ENCODE data around the gene MARF1. TPM values are rescaled to one million over a fixed set of nuclear protein-coding genes. Genes with fewer than 3 reads are reported as not detected.
A peak's percentile ranks its signal among the peaks of the same experiment; 100 is the strongest.
"Not testable (repeated sequence)": the region's sequence is repeated elsewhere in the genome, so short reads cannot be mapped to it uniquely, and the experiment has no call there.

The MARF1 gene
- total RNA-seq, 1 experiment from 2014 or later = 68.1 TPM

GRCh38 chr16:15650698-15651171 lies 7.8 kb upstream of the MARF1 start:
- Histone ChIP-seq H3K4me2 (peak overlapping the region; percentile 98), H3K4me3 (peak overlapping the region; percentile 85), H3K4me1 (replicated peaks; ENCODE audit: insufficient read depth) (peaks cover 14% of the 10 kb centered on the region; the same call in 1 of the 2 replicates), H3K79me2 (ENCODE audit: low read depth) (peaks cover 52% of the 10 kb centered on the region), H3K36me3 (ENCODE audit: low read depth) (no peaks in the 10 kb centered on the region), H2AFZ (peak overlapping the region; percentile 93), H3K27me3 (ENCODE audit: insufficient read depth, low read depth) (no peaks in the 10 kb centered on the region), H3K9me2 (ENCODE audit: insufficient read depth) (no peaks in the 10 kb centered on the region), H4K20me1 (ENCODE audit: insufficient read depth) (no peaks in the 10 kb centered on the region; the same call in 1 of the 2 replicates), H3K27ac (no peak overlapping the region), H3K9me3 (ENCODE audit: insufficient read depth, low read depth) (no peaks in the 10 kb centered on the region), H3F3A (ENCODE audit: insufficient read depth, low read depth) (peaks cover 10% of the 10 kb centered on the region; the same call in 1 of the 2 replicates)
- TF ChIP-seq EZH2 (IDR thresholded peaks at IDR 0.05; ENCODE audit: low read depth) = no peak
- TF ChIP-seq CTCF (conservative IDR thresholded peaks at IDR 0.05) = no peak
- DNase-seq = peak in 1 of 2 experiments; percentile 19
- intact Hi-C loops (cut with micrococcal nuclease; ENCODE audit: unreplicated experiment) = no loop called here
- BruUV-seq (replicated peaks) = TSS peak; percentile 26
- ChIA-PET CTCF (no interaction called here), POLR2A (ENCODE audit: unreplicated experiment) (no interaction called here)

- H3K9me3 ChIP-seq (ENCODE audit: insufficient read depth, low read depth) = no peaks in the 10 kb centered on the region
- H4K20me1 ChIP-seq (ENCODE audit: insufficient read depth) = no peaks in the 10 kb centered on the region; the same call in 1 of the 2 replicates
- H3K4me1 ChIP-seq (replicated peaks; ENCODE audit: insufficient read depth) = peaks cover 17% of the 10 kb centered on the region; the same call in 1 of the 2 replicates
- H3K9me2 ChIP-seq (ENCODE audit: insufficient read depth) = no peaks in the 10 kb centered on the region
- no peaks in the 10 kb centered on the region for H3K36me3 ChIP-seq (ENCODE audit: low read depth)
- H3K4me3 ChIP-seq = peak within 1 kb of the TSS; percentile 85
- DNase-seq = peak; percentile 77 to 92
- peaks cover 50% of the 10 kb centered on the region for H3K79me2 ChIP-seq (ENCODE audit: low read depth)
- no TSS peak for BruUV-seq (replicated peaks)
- POLR2A ChIA-PET (ENCODE audit: unreplicated experiment) = no interaction called here
- peak within 1 kb of the TSS; percentile 93 for H2AFZ ChIP-seq
- no peak within 1 kb of the TSS for H3K27ac ChIP-seq
- intact Hi-C loops (cut with micrococcal nuclease; ENCODE audit: unreplicated experiment) = no loop called here
- TF ChIP-seq CTCF (conservative IDR thresholded peaks at IDR 0.05) (no peak), EZH2 (IDR thresholded peaks at IDR 0.05; ENCODE audit: low read depth) (no peak)
- H3K4me2 ChIP-seq = peak within 1 kb of the TSS; percentile 98
- H3F3A ChIP-seq (ENCODE audit: insufficient read depth, low read depth) = peaks cover 16% of the 10 kb centered on the region; the same call in 1 of the 2 replicates
- CTCF ChIA-PET = no interaction called here
- no peaks in the 10 kb centered on the region for H3K27me3 ChIP-seq (ENCODE audit: insufficient read depth, low read depth)
These were observed 7.2 kb upstream of the MARF1 start, which contains the start of gene NDE1 for GRCh38 chr16:15650019-15650697. Gene NDE1 (plus strand): TSS chr16:15650245. CDS start chr16:15664779, 14,534 bp downstream.

GRCh38 chr16:15649727-15650018 lies 6.7 kb upstream of the MARF1 start:
- TF ChIP-seq EZH2 (IDR thresholded peaks at IDR 0.05; ENCODE audit: low read depth) = no peak
- no peak for TF ChIP-seq CTCF (conservative IDR thresholded peaks at IDR 0.05)
- Histone ChIP-seq H3K9me3 (ENCODE audit: insufficient read depth, low read depth) (no peaks in the 10 kb centered on the region), H3K4me3 (peak overlapping the region; percentile 85), H3F3A (ENCODE audit: insufficient read depth, low read depth) (peaks cover 21% of the 10 kb centered on the region), H3K4me1 (replicated peaks; ENCODE audit: insufficient read depth) (peaks cover 22% of the 10 kb centered on the region; the same call in 1 of the 2 replicates), H2AFZ (peak overlapping the region; percentile 74), H4K20me1 (ENCODE audit: insufficient read depth) (no peaks in the 10 kb centered on the region; the same call in 1 of the 2 replicates), H3K4me2 (peak overlapping the region; percentile 82), H3K27me3 (ENCODE audit: insufficient read depth, low read depth) (no peaks in the 10 kb centered on the region), H3K27ac (no peak overlapping the region), H3K36me3 (ENCODE audit: low read depth) (no peaks in the 10 kb centered on the region), H3K79me2 (ENCODE audit: low read depth) (peaks cover 45% of the 10 kb centered on the region), H3K9me2 (ENCODE audit: insufficient read depth) (no peaks in the 10 kb centered on the region)
- CTCF ChIA-PET = no interaction called here
- BruUV-seq (replicated peaks) = no TSS peak
- intact Hi-C loops (cut with micrococcal nuclease; ENCODE audit: unreplicated experiment) = no loop called here
- DNase-seq = no peak
- POLR2A ChIA-PET (ENCODE audit: unreplicated experiment) = no interaction called here

GRCh38 chr16:15649311-15649710 lies 6.4 kb upstream of the MARF1 start:
- H3K4me3 ChIP-seq = peak overlapping the region; percentile 85
- H3K4me1 ChIP-seq (replicated peaks; ENCODE audit: insufficient read depth) = peaks cover 26% of the 10 kb centered on the region; the same call in 1 of the 2 replicates
- H3K4me2 ChIP-seq = peak overlapping the region; percentile 82
- H3K79me2 ChIP-seq (ENCODE audit: low read depth) = peaks cover 41% of the 10 kb centered on the region
- H4K20me1 ChIP-seq (ENCODE audit: insufficient read depth); H3K27ac ChIP-seq; H3K9me3 ChIP-seq (ENCODE audit: insufficient read depth, low read depth); H3K9me2 ChIP-seq (ENCODE audit: insufficient read depth); CTCF ChIA-PET; H3K36me3 ChIP-seq (ENCODE audit: low read depth); intact Hi-C loops (cut with micrococcal nuclease; ENCODE audit: unreplicated experiment); POLR2A ChIA-PET (ENCODE audit: unreplicated experiment); H3K27me3 ChIP-seq (ENCODE audit: insufficient read depth, low read depth); DNase-seq: not testable (repeated sequence)
- H3F3A ChIP-seq (ENCODE audit: insufficient read depth, low read depth) = peaks cover 25% of the 10 kb centered on the region
- H2AFZ ChIP-seq = peak overlapping the region; percentile 74
- TSS peak; percentile 97 for BruUV-seq (replicated peaks)
